Panc1 (cell line): ENCODE results near the gene RNF149. TPM values are rescaled to one million over a fixed set of nuclear protein-coding genes. Genes with fewer than 3 reads are reported as not detected.
A peak's percentile ranks its signal among the peaks of the same experiment; 100 is the strongest.

Experiments
- ATAC-seq: fragments of 200-7000 bp; cut with Tn5 transposase; 2 replicates; pipeline ENCODE4 v1.9.1; 2020; ENCODE audit warnings: mild to moderate bottlenecking, moderate library complexity
- BruUV-seq: library from RNA; stranded (reverse); fragments of 400-500 nt; replicated peaks from 2 replicates; lab custom pipeline; 2021; lab: Mats Ljungman, UMichigan
- CTCF ChIA-PET: fragments of 300-600 bp; sonication (Branson Sonifier 250); formaldehyde crosslinking; loops from one replicate; lab custom pipeline; 2022; ENCODE audit warnings: antibody characterized with exemption; lab: Charles Lee
- POLR2A ChIA-PET: fragments of 300-600 bp; sonication (Branson Sonifier 250); formaldehyde crosslinking; loops from one replicate; lab custom pipeline; 2022; ENCODE audit warnings: antibody characterized with exemption; lab: Charles Lee
- DNase-seq: peaks from one replicate; pipeline ENCODE4 v3.0.0-alpha.2; 2010; ENCODE audit warnings: low read depth, low spot score
- H3K27ac ChIP-seq: 2 replicates; pipeline ENCODE4 v1.5.1; 2011; ENCODE audit warnings: mild to moderate bottlenecking, low read length, inconsistent platforms
- H3K27me3 ChIP-seq: fragments of 200-500 bp; sonication (Bioruptor generic); 2 replicates; pipeline ENCODE4 v1.6.0; 2014; ENCODE audit warnings: low read length, inconsistent platforms; ENCODE audit not compliant: control insufficient read depth, insufficient read depth
- H3K36me3 ChIP-seq: fragments of 200-500 bp; sonication (Bioruptor generic); 2 replicates; pipeline ENCODE4 v1.5.1; 2014; ENCODE audit warnings: inconsistent platforms, mild to moderate bottlenecking, low read length, moderate library complexity; ENCODE audit not compliant: control insufficient read depth, insufficient read depth
- H3K4me1 ChIP-seq: 2 replicates; pipeline ENCODE4 v1.5.1; 2011; ENCODE audit warnings: inconsistent platforms, mild to moderate bottlenecking, low read length, moderate library complexity; ENCODE audit not compliant: control insufficient read depth, insufficient read depth
- H3K4me3 ChIP-seq, 2 experiments: 2 replicates each; pipeline ENCODE4 v1.5.1; 2011 to 2012; ENCODE audit warnings: low read depth in 2 of 2, low read length in 2 of 2, mild to moderate bottlenecking in 2 of 2, inconsistent platforms in 1 of 2, moderate library complexity in 1 of 2
- H3K9me3 ChIP-seq: fragments of 200-500 bp; sonication (Bioruptor generic); 2 replicates; pipeline ENCODE4 v1.5.1; 2014; ENCODE audit warnings: low read depth, mild to moderate bottlenecking, inconsistent platforms, low read length, moderate library complexity; ENCODE audit not compliant: control insufficient read depth, insufficient read depth
- CTCF ChIP-seq: fragments of 450-650 bp; IDR thresholded peaks from 2 replicates; pipeline ENCODE4 v1.5.1; 2017; ENCODE audit warnings: mild to moderate bottlenecking
- POLR2AphosphoS5 ChIP-seq: IDR thresholded peaks from 2 replicates; pipeline ENCODE4 v1.6.1; 2012; ENCODE audit warnings: mild to moderate bottlenecking, low read depth, low read length, moderate library complexity
- SIN3A ChIP-seq: IDR thresholded peaks from 2 replicates; pipeline ENCODE4 v1.6.1; 2012; ENCODE audit warnings: low read depth, mild to moderate bottlenecking, low read length, moderate library complexity, borderline replicate concordance; ENCODE audit not compliant: insufficient read depth
- TCF7L2 ChIP-seq: IDR thresholded peaks from 2 replicates; pipeline ENCODE4 v1.6.1; 2011; ENCODE audit warnings: mild to moderate bottlenecking, low read depth, low read length, inconsistent platforms
- in situ Hi-C: cut with HindIII; loops from 2 replicates; pipeline ENCODE4 v1.10.0; 2016; ENCODE audit warnings: low sequenced_read_pairs, low pct_unique_long_range_greater_than_20kb
- intact Hi-C: fragments of 100-400 bp; cut with micrococcal nuclease; formaldehyde crosslinking; loops from one replicate; pipeline ENCODE4 v1.10.0; 2022; ENCODE audit not compliant: unreplicated experiment
- total RNA-seq: library from RNA; stranded (reverse); gene quantifications from one replicate; pipeline ENCODE4 v1.2.1, GENCODE V29; 2021; ENCODE audit not compliant: unreplicated experiment
- TF ChIP-seq, protein P1 (sequence below), 2 experiments: IDR thresholded peaks; 2 replicates each; pipeline ENCODE4 v1.6.1; 2011 to 2012; ENCODE audit warnings: low read depth in 2 of 2, control low read depth in 1 of 2, low read length in 1 of 2, mild to moderate bottlenecking in 1 of 2, moderate library complexity in 1 of 2; ENCODE audit not compliant: insufficient read depth in 1 of 2

The RNF149 gene
- total RNA-seq, 1 experiment from 2014 or later = 29.9 TPM

DNA sequence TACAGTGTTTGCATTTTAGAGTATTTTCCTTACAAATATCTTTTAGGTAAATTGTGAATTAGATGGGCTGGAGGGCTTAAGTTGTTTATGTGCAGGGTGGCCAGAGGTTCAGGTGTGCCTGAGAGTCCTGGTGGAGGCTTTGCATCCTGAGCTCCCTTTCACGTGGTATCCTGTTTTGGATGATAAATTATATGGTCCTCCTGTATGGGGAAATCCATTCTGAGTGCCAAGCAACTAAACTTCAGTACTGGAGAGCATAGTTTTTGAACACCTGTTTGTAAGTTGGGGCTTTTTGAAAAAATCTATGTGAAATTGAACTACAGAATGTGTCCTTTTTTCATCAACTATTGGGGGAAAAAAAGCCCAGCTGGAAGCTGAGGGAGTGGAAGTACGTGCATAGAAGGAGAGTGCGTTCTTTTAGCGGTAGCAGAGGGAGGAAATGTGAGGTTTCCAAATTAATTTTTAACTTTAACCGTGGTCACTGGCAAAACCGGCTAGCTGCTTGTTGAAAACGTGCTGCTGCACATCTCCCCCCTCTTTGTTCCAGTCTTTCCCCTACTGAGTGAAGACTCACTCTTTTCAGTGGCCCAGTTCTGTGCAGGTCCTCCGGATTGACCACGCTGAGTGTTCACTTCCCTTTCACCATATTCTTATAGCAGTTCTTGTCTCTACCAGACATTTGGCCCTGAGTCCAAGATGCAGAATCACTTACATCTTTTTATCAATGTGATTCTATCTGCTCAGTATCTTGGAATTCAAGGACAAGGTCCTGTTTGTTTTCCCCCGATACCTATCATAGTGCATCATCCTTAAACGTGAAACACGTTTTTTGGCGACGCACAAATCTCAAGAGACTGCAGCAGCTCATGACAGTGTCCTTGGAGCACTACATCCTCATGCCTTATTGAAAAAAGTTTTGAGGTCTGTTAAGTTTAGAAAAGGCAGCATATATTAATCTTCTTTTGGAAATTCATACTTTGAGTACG, 40.5 kb downstream of the RNF149 start:
- peaks cover 25% of the 10 kb centered on the region for H3K36me3 ChIP-seq
- DNase-seq = no peak

GRCh38 chr2:101265893-101266499, 42.5 kb downstream of the RNF149 start:
- no peaks in the 10 kb centered on the region for H3K4me1 ChIP-seq
- H3K9me3 ChIP-seq = no peaks in the 10 kb centered on the region
- ATAC-seq = no peak
- no peak overlapping the region for H3K4me3 ChIP-seq
- no peak for DNase-seq
- TF ChIP-seq SIN3A (no peak), POLR2AphosphoS5 (no peak), CTCF (no peak), TCF7L2 (no peak)
- TF ChIP-seq, protein P1, sequence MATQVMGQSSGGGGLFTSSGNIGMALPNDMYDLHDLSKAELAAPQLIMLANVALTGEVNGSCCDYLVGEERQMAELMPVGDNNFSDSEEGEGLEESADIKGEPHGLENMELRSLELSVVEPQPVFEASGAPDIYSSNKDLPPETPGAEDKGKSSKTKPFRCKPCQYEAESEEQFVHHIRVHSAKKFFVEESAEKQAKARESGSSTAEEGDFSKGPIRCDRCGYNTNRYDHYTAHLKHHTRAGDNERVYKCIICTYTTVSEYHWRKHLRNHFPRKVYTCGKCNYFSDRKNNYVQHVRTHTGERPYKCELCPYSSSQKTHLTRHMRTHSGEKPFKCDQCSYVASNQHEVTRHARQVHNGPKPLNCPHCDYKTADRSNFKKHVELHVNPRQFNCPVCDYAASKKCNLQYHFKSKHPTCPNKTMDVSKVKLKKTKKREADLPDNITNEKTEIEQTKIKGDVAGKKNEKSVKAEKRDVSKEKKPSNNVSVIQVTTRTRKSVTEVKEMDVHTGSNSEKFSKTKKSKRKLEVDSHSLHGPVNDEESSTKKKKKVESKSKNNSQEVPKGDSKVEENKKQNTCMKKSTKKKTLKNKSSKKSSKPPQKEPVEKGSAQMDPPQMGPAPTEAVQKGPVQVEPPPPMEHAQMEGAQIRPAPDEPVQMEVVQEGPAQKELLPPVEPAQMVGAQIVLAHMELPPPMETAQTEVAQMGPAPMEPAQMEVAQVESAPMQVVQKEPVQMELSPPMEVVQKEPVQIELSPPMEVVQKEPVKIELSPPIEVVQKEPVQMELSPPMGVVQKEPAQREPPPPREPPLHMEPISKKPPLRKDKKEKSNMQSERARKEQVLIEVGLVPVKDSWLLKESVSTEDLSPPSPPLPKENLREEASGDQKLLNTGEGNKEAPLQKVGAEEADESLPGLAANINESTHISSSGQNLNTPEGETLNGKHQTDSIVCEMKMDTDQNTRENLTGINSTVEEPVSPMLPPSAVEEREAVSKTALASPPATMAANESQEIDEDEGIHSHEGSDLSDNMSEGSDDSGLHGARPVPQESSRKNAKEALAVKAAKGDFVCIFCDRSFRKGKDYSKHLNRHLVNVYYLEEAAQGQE (IDR thresholded peaks at IDR 0.05; ENCODE audit: insufficient read depth in 1 of 2, low read depth in 2 of 2, low read length in 1 of 2) = no peak
- H3K27me3 ChIP-seq = no peaks in the 10 kb centered on the region
- BruUV-seq = TSS peak; percentile 20
- intact Hi-C loops = no loop called here
- CTCF ChIA-PET = no interaction called here
- H3K36me3 ChIP-seq = peaks cover 21% of the 10 kb centered on the region
- H3K27ac ChIP-seq = no peak overlapping the region
- POLR2A ChIA-PET = interaction anchor here (0.6 kb wide), 1 partner anchor 128 kb away, joined by 3 read pairs; no protein-coding TSS in a partner anchor
- in situ Hi-C loops = no loop called here

More for the DNA sequence above, 40.5 kb downstream of the RNF149 start:
- in situ Hi-C loops (no loop called here), intact Hi-C loops (no loop called here)
- Histone ChIP-seq H3K27ac (no peak overlapping the region), H3K27me3 (no peaks in the 10 kb centered on the region), H3K4me3 (no peak overlapping the region), H3K9me3 (no peaks in the 10 kb centered on the region), H3K4me1 (no peaks in the 10 kb centered on the region)
- ChIA-PET POLR2A (no interaction called here), CTCF (no interaction called here)
- no TSS peak for BruUV-seq
- no peak for TF ChIP-seq TCF7L2
- no peak for TF ChIP-seq POLR2AphosphoS5
- TF ChIP-seq CTCF = no peak
- TF ChIP-seq, protein P1 (IDR thresholded peaks at IDR 0.05; ENCODE audit: insufficient read depth in 1 of 2, low read depth in 2 of 2, low read length in 1 of 2) = no peak
- TF ChIP-seq SIN3A = no peak
- ATAC-seq = no peak
